HG03342 (cell line): ENCODE results near the gene RPRD1A.
"Not testable (repeated sequence)": the region's sequence is repeated elsewhere in the genome, so short reads cannot be mapped to it uniquely, and the experiment has no call there.

ENCODE experiments used
- ATAC-seq: cut with Tn5 transposase; IDR thresholded peaks from one replicate; pipeline ENCODE4 v1.9.1; 2021; ENCODE audit warnings: mild to moderate bottlenecking, moderate library complexity; ENCODE audit not compliant: unreplicated experiment

The RPRD1A gene

GRCh38 chr18:36031903-36032302 is 35.5 kb downstream of the RPRD1A start:
- ATAC-seq, result no peak

GRCh38 chr18:36031407-36031806 is 36.0 kb downstream of the RPRD1A start:
- ATAC-seq, result no peak

GRCh38 chr18:36028859-36029258 is 38.5 kb downstream of the RPRD1A start:
- ATAC-seq, result no peak

GRCh38 chr18:36025025-36025424 is 42.3 kb downstream of the RPRD1A start:
- no peak for ATAC-seq

- not testable (repeated sequence) for ATAC-seq
Measured at GRCh38 chr18:36024241-36024640, 43.1 kb downstream of the RPRD1A start.

- ATAC-seq, result no peak
Measured at GRCh38 chr18:36023336-36023735, 44.0 kb downstream of the RPRD1A start.

- no peak for ATAC-seq
Measured at GRCh38 chr18:36020174-36020711, 47.1 kb downstream of the RPRD1A start.

- no peak for ATAC-seq
Measured at GRCh38 chr18:36017232-36017631, 50.1 kb downstream of the RPRD1A start.

- ATAC-seq, result peak; percentile 90
Measured at GRCh38 chr18:36015629-36016028, 51.7 kb downstream of the RPRD1A start.

GRCh38 chr18:36012891-36013290 is 54.5 kb downstream of the RPRD1A start:
- no peak for ATAC-seq

GRCh38 chr18:36009214-36009613 is 58.1 kb downstream of the RPRD1A start:
- ATAC-seq, result no peak

GRCh38 chr18:36006997-36007396 is 60.4 kb downstream of the RPRD1A start:
- ATAC-seq, result no peak

- ATAC-seq, result no peak
Measured at GRCh38 chr18:35999925-36000324, 67.4 kb downstream of the RPRD1A start.

GRCh38 chr18:35998967-35999366 is 68.4 kb downstream of the RPRD1A start:
- ATAC-seq, result no peak

GRCh38 chr18:35993013-35993412 is 74.3 kb downstream of the RPRD1A start:
- ATAC-seq, result no peak

- no peak for ATAC-seq
Measured at GRCh38 chr18:35991696-35992095, 75.7 kb downstream of the RPRD1A start.

GRCh38 chr18:35983818-35984217 is 83.5 kb downstream of the RPRD1A start:
- ATAC-seq, result no peak

GRCh38 chr18:35983147-35983546 is 84.2 kb downstream of the RPRD1A start:
- no peak for ATAC-seq

- ATAC-seq, result no peak
Measured at GRCh38 chr18:35982409-35983114, 84.8 kb downstream of the RPRD1A start.

GRCh38 chr18:35979112-35979511 is 88.2 kb downstream of the RPRD1A start:
- no peak for ATAC-seq

GRCh38 chr18:35974181-35974580 is 93.2 kb downstream of the RPRD1A start:
- ATAC-seq, result no peak

GRCh38 chr18:35973650-35974049 is 93.7 kb downstream of the RPRD1A start:
- no peak for ATAC-seq
